Fibroblast of gingiva (primary cell): ENCODE data around the gene TRANK1.
"Not testable (repeated sequence)": the region's sequence is repeated elsewhere in the genome, so short reads cannot be mapped to it uniquely, and the experiment has no call there.

Source experiments
- DNase-seq: peaks from one replicate; pipeline ENCODE4 v3.0.0-alpha.2; 2011; ENCODE audit warnings: low read depth

TRANK1 gene

DNA sequence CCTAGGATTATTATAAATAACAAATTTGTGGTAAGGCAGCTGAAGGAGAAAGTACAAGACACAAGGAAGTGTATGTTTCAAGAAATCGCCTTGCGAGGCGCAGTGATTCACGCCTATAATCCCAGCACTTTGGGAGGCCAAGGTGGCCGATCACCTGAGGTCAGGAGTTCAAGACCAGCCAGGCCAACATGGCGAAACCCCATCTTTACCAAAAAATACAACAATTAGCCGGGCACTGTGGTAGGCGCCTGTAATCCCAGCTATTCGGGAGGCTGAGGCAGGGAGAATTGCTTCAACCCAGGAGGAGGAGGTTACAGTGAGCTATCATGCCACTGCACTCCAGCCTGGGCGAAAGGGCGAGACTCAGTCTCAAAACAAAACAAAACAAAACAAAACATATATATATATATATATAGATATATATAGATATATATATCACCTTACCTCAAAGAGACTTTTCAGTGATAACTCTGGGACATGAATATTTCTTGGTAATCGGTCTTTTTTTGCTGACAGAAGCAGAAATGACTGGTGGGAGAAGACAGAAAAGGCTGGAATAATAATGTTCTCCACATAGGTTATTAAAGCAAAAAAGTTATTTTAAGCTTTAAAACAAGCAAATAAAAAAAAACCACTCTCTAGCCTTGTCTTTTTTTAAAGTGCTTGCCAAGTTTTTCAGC, 52.3 kb downstream of the TRANK1 start:
- no peak for DNase-seq

DNA sequence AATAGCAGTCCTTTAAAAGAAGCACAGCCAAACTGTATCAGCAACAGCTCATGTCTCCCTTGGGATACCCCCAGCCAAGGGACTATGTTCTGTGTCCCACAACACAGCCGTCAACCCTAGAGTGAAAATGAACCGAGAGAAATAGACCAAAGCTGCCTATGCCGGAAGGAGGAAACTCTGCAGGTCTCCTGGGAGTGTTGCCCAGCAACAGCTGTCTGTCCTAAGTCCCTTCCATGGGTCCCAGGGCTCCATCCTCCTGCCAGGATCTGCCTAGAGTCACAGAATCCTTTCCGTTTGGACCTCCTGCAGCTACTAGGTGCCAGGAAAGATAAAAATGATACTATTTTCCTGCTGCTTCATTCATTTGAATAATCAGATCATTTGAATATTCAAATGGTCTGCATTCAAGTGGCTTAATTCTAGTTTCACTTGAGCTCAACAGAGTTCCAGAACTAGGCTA, 53.1 kb downstream of the TRANK1 start:
- no peak for DNase-seq

DNA sequence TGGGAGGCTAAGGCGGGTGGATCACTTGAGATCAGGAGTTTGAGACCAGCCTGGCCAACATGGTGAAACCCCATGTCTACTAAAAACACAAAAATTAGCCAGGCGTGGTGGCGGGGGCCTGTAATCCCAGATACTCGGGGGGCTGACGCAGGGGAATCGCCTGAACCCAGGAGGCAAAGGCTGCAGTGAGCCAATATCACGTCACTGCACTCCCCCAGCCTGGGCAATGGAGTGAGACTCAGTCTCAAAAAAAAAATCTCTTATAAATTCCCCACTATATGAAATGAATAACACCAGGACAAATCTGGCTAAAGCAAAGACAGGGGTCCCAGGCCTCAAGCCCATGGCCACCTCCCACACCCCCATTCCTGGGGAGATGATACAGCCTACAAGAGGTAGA, 53.8 kb downstream of the TRANK1 start:
- not testable (repeated sequence) for DNase-seq

DNA sequence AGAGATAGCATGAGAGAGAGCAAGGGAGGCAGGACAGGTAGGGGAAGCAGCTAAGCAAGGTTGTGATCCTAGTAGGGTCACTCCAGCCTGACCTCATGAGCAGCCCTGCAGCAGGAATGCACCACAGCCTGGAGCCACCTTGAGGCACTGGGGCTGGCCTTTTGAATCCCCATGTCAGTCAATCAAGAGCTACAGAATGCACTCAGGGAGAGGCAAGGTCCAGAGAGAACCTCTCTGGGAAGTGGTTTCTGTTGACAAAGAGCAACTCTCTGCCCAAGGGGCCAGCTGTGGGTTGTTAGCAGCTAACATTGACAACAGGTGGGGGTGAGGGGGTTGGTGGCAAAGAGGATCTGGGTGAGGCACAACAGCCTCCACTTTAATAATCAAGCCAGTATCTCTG, 54.6 kb downstream of the TRANK1 start:
- no peak for DNase-seq

DNA sequence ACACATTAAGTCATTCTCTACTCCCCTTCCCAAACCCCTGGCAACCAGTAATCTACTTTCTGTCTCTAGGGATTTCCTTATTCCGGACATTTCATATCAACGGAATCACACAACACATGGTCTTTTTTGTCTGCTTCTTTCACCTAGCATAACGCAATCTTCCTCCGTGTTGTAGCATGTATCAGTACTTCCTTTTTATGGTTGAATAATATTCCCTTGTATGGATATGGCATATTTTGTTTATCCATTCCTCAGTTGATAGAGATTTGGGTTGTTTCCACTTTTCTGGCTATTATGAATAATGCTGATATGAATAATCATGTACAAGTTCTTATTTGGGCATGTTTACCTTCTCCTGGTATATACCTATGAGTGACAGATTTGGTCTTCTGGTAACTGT, 63.1 kb downstream of the TRANK1 start:
- DNase-seq: no peak

DNA sequence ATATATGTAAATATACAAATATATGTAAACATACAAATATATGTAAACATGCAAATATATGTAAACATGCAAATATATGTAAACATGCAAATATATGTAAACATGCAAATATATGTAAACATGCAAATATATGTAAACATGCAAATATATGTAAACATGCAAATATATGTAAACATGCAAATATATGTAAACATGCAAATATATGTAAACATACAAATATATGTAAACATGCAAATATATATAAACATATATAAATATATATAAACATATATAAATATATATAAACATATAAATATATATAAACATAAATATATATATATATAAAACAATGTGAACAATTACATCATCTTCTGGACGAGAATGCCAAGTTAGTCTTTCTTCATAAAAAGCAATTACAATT, 65.0 kb downstream of the TRANK1 start:
- not testable (repeated sequence) for DNase-seq

DNA sequence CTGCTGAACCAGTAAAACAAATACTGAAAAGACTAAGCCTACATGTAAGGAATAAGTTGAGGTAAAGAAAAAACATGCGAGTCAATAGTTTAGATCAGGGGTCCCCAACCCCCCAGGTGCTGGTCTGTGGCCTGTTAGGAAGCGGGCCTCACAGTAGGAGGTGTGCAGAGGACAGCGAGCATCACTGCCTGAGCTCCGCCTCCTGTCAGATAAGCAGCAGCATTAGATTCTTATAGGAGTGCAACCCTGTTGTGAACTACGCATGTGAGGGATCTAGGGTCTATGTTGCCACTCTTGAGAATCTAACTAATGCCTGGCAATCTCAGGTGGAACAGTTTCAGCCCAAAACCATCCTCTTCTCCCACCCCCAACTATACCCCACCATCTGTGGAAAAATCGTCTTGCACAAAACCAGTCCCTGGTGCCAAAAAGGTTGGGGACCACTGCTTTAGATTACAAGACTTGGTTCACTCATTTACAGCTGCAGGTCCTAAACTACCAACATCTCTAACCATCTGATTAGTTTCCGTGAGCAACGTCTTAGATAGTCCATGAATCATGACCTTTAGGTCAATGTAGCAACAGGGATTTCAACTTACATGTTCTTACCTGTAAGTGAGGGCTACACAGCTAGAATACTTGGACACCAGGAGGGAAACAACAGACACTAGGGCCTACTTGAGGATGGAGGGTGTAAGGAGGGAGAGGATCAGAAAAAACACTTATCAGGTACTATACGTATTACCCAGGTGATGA, 66.7 kb downstream of the TRANK1 start:
- DNase-seq: no peak

DNA sequence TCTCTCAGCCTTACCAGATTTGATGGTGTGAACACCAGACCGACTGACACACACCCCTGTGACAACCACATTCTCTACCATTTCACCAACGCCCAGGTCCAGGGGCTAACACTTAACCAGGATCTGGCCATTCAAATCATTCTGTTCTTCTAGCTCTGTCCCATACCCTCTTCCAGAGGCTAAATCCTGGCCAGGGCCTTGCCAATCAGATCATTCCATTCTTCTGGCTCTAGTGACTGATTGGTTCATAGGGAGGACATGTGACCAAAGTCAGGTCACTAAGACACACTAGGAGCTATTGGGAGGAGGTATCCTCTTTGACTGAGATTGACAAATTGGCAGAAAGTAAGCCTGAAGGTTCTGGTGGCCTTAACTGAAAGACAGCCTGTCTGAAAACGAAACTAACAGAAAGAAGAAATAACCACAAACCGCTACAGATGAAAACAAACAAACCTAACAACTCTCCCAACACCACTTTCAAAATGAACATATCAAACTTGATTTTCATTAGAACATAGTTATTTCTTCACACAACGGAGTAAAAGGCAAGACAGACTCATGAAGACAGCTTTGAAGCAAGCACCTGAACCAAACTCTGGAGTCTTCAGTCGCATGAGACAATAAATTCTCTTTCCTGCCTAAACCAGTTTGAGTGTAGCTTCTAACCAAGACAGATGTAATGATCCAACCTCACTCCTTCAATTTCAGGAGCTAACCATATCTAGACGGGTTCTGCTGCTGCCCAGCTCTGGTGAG, 68.5 kb downstream of the TRANK1 start:
- no peak for DNase-seq

DNA sequence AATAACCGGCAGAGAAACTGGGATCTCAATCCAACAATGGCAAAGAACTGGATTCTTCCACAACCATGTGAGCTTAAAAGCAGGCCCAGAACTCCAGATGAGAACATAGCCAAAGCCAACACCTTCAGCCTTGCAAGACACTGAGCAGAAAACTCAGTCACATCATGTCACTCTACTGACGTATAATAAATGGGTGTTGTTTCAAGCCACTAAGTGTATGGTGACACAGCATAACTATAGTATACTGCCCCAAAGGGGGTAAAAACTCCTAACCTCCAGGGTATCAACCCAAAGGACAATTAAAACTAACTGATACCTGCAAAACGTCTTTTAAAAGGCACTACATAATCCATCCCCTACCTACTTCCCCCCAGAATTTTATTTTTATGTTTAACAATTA, 69.5 kb downstream of the TRANK1 start:
- no peak for DNase-seq

DNA sequence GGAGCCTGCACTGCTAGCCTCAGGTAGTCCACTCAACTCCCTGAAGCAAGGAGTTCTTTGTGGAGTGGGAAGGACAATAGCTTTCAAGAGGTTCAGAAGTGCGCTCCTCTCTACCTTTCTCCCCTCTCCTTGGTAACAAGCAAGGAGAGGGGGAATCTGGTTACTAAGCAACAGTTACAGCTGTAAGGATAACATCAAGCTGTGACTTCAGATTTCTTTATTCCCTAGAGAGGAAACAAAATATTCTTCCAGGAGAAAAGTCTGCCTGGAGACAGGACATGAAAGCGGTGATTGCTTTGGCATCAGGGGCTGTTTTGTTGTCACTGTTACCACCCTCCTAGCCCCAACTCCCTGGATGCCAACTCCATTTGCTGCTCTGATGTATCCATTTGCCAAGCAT, 70.4 kb downstream of the TRANK1 start:
- no peak for DNase-seq

DNA sequence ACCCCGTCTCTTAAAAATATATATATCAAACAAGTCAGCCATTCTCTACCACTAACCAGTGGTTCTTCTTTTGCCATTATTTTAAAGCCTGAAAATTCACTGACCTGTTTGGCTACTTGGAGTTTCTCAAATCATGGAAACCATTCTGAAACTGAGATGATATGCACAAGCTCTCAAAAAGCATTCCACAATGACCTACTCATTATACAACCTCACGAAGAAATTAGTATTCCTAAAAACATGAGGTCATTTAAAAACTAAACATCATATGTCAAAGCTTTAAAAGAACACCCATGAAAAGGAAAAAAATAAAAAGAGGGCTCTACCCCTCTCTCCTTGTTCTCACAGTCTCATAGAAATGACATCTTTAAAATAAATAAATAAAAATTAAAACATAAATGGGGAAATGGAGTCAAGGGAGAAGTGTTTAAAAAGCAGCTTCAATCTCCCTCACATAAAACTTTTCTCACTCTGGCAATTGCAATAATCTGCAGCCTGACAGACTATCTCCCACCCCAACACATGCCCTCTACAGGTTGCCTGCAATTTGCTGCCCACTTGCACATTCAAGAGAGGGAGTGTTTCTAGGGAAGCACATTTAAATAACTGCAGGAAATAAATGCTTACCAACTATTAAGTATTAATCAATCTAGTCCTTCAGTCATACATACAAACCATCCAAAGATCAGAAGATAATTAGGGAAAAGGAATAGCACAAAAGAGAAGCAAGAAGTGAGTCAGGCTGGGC, 73.3 kb downstream of the TRANK1 start:
- DNase-seq: no peak

DNA sequence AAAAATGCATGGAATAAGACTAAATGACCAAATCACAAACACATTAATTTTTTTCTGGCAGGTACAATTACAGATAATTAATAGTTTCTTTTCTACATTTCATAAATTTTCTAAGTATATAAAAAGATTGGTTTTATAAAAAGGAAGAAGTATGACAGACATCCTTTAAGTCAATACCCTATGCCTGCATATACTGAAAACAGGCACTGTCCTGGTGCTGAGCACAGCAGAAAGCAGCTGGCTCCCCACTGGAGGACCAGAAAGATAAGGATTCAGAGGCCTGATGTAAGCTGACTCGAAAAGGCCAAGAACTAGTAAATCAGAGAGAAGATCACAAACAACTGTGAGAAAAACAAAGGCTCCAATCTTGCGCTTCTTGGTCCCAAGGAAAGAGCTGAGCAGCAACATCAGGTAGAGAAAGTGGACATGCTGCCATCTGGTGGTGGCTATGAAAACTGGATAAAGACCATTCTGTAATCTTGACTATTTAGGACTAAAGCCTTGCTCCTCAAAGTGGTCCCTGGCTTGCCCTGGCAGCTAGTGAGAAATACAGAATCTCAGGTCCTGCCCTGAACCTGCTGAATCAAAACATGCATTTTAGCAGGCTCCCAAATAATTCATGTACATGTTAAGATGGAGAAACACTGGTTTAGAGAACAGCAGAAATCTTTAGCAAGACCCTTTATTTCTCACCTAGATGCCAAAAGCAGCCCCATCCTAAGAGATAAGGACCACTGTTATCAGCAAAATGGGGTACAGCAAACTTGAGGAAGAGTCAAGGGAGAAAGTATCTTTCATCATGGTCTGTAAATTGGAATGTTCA, 76.0 kb downstream of the TRANK1 start:
- peak; percentile 41 for DNase-seq

DNA sequence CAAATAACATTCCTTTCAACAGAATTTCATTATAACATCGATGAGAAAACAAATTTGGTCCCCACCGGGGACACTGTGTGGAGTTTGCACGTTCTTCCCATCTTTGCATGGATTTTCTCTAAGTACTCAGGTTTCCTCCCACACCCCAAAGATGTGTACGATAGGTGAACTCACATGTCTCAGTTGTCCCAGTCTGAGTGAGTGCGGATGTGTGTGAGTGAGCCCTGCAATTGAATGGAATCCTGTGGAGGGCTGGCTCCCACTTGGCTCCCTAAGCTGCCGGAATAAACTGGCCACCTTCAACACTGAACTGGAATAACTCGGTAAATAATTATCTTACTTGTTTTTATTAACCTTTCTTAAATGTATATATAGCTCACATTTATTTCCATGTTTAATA, 77.0 kb downstream of the TRANK1 start:
- no peak for DNase-seq

DNA sequence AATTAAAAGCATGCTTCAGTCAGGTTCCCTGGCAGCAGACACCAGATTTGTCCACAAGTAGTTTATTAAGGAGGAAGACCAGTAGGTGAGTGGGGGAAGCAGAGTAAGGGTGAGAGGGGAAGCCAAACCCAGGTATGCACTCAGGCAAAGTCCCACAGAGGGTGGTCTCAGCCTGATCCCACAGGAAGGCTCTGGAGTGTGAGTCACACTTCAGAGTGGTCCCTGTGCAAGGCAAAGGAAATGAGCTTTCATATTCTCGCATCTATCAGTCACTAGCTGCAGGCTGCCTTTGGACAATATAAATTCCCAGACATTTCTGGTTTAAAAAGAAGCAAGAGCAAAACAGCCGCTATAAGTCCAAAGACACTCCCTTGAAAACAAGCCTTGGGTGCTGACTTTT, 78.5 kb downstream of the TRANK1 start:
- no peak for DNase-seq

DNA sequence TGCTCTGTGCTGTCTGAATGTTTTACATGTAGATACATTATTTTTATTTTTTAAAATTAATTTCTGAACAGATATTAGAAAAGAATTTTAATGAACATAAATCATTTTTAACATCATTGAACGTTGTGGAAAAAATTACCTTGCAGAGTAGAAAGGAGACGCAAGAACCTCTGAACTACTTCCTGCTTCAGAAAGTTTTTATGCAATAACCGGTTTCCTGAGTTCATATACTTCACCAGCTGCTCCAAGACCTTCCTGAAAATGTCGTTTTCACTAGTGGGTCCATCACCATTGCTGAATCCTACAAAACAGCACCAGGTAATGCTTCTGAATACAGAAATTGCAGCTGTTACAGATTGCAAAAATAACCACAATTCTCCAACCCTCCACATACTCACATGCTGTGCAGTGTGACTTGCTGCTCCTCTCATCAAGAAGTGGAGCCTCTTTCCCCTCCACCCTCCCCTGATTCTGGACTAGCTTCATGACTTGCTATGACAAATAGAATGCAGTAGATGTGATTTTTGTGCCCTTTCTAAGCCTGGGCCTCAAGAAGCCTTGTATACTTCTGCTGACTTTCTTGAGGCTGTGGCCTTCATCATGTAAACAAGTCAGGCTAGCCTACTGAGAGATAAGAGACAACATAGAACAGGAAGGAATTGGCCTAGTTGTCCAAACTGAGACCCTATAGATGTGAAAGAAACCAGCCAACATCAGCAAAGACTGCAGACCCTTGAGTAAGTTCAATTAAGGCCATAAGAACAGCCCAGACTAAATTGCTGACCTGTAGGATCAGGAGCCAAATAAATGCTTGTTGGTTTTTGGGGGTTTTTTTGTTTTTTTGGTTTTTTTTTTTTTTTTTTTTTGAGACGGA, 80.4 kb downstream of the TRANK1 start:
- DNase-seq: no peak

DNA sequence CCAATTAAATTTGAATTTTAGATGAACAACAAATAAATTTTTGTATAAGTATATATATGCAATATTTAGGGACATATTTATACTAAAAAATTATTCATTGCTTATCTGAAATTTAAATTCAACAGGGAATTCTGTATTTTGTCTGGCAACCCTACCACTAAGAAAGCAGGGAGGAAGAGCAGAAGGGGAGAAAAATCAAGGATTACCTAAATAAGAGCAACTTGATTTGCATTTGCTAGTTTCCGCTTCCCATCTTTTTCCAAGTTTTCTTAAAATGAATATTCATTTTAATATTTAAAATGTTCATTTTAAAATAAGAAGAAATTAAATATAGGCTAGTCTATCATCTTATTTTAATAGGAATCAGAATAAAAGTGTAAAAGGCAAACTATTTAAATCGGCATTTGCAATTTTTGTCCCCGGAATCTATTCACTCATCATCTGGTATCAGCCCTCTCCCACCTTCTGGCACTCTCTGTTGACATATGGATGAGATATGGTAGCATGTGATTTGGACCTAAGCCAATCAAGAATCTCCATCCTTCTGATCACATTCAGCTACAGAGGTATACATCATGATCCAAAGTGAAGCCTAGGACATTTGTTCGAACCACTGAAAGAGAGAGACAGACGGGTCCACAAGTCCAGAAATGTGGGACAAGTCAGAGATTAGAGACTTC, 82.6 kb downstream of the TRANK1 start:
- no peak for DNase-seq

DNA sequence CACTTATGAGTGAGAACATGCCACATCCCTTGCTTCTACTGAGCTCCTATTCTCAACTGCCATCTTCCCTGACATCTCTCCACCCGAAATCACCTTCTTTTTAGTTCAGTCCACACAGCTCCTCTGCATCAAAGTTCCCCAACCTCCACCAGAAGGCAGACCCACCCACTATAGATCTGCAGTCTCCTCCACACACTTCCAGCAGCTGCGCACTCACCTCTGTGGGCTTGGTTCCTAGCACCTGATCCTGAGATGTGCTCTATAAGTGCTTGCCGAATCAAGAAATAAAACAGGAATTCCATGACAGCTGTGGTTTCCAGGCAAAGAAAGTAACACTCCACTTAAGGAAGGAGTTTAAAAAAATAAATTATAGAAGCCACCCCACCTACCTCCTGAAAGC, 85.4 kb downstream of the TRANK1 start:
- DNase-seq: no peak

DNA sequence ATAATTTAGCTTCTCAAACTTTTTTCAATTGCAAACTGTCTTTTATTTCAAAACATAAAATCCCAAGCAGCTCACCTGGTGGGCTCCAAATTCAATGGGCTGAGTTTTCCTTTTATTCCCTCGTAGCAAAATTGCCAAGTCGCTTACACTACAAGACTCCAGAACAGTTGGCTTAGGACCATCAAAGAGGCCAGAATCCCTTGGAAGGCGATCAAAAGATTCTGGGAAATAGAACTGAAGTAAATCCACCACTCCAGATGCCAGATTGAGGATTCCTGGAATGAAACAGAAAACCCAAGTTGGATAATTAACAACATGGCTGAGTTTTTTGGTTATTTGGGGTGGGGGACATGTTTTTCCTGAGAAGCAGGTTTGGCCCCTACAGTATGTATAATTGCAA, 92.8 kb downstream of the TRANK1 start:
- DNase-seq: peak; percentile 21

DNA sequence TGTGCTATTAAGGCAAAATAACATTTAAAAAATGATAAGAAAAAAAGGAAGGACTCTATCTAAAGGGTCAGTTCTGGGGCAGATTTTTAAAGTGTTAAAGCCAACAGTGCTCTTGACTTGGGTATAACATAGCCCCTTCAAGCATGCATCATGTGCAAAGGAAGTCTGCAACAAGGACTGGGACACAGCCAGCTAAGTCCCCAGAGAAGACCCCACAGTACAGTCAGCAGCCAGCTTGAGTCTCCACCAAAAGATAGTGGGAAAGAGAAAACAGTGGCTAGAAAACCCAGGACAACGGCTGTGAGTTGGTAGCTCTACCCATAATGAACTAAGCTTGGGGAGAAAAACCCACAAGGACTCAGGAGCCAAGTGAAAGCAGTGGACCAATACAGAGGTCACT, 94.1 kb downstream of the TRANK1 start:
- DNase-seq: no peak

DNA sequence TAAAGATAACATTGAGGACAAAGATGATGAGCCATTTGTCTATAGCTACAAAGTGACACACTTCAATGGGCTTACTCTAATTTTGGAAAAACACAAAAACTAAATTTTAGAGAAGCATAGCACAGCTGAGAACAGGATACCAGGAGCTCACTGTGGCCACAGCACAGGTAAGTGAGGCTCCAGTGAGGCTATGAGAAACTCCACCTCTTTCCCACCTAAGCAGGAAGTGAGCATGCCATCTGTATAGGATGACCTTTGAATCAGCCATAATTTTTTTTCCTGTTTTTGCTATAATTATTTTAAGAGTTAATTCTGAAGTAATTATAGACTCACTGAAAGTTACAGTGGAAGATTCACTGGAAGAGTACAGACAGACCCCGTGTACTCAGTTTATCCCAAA, 98.4 kb downstream of the TRANK1 start:
- DNase-seq: no peak
